Stimulated activated CD8-positive, alpha-beta memory T cell treated with anti-CD3 and anti-CD28 coated beads, Interleukin-12 subunit alpha, Interleukin-12 subunit beta, amount 100 ng/mL, for 24 hours (primary cell): Measurements from ENCODE around the gene NCLN.
"Not testable (repeated sequence)": the region's sequence is repeated elsewhere in the genome, so short reads cannot be mapped to it uniquely, and the experiment has no call there.

Source experiments
- DNase-seq: peaks from one replicate; pipeline ENCODE4 v3.0.0-alpha.2; 2020; ENCODE audit errors: extremely low read depth

NCLN gene

DNA sequence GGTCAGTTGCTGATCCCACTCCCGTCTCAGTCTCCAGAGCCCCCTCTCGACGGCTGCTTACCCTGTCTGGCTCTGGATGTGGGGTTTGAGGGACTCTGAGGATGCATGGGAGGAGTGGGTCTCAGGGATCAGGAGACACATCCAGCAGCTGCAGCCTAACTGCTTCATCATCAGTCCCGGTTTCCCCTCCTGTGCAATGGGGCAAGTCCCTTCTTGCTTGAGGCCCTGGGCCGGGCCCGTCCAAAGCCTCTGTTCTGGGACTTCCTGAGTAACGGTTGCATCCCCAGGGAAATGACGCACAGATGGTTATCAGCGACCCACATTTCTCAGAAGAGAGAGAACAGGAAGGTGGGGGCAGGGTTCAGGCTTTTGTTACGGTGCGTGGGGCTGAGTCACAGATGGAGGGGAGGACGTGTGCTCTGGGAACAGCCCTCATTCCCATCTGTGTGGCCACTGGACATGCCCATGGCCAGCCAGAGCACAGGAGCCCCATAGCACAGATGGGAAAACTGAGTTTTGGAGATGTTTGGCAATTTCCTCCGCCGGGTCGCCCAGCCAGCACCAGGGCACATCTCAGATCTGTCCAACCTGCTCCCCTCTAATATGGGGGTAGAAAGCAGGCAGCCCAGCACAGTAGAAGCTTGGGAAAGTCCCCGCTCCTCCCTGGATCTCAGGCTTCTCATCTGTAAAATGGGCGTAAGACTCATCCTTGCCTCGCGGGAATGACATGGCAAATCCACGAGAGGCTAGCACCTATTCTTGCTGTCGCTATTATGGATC, 30.6 kb upstream of the NCLN start:
- peak; percentile 67 for DNase-seq

- no peak for DNase-seq
These were observed 28.5 kb upstream of the NCLN start for GRCh38 chr19:3157096-3157845.

GRCh38 chr19:3159565-3159964, 26.2 kb upstream of the NCLN start:
- DNase-seq = no peak

- no peak for DNase-seq
These were observed 25.5 kb upstream of the NCLN start for GRCh38 chr19:3160219-3160618.

DNA sequence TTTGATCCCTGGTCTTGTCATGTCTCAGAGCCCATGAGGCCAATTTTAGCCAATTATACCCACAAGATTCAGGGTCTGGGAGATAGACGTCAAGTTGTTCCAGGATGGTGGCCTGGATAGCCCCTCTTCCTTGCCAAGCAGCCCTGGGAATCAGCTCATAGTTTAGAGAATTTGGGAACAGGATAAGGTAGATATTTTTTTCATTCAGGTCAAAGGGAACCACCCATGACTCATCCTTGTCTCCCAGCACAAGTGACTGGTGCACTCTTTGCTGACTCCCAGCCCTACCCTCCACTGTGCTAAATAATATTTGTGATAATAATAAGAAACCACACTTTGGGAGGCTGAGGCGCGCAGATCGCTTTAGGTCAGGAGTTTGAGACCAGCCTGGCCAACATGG, 24.3 kb upstream of the NCLN start:
- no peak for DNase-seq

- DNase-seq = no peak
These were observed 23.1 kb upstream of the NCLN start for GRCh38 chr19:3162418-3163229.

DNA sequence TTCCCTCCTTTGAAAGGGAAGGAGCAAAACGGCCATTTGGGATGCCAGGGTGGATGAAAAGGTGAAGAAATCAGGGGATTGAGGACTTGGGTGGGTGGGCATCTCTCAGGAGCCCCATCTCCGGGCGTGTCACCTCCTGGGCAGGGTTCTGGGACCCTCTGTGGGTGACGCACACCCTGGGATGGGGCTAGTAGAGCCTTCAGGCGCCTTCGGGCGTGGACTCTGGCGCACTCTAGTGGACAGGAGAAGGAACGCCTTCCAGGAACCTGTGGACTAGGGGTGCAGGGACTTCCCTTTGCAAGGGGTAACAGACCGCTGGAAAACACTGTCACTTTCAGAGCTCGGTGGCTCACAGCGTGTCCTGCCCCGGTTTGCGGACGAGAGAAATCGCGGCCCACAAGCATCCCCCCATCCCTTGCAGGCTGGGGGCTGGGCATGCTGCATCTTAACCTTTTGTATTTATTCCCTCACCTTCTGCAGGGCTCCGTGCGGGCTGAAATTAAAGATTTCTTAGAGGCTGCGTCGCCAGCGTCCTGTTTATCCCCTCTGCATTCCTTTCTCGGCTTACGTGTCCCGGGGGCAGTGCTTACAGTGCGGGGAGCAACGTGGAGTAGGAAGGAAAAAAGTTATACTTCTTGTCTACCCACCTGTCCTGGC, 22.4 kb upstream of the NCLN start:
- no peak for DNase-seq

DNA sequence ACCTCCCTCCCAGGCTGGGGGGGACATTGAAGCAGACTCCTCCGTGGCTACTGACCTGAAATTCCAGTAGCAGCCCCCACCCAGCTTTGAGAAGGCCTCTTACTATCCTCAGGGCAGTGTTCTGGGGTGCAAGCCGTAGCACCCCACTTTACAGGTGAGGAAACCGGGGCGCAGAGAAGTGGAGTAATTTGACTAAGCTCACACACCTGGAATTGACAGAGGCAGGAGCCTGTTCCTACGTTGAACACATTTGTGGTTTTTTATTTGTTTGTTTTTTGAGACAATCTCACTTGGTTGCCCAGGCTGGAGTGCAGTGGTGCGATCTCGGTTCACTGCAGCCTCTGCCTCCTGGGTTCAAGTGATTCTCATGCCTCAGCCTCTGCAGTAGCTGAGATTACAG, 21.8 kb upstream of the NCLN start:
- DNase-seq = no peak

- no peak for DNase-seq
These were observed 18.0 kb upstream of the NCLN start for GRCh38 chr19:3167533-3168272.

DNA sequence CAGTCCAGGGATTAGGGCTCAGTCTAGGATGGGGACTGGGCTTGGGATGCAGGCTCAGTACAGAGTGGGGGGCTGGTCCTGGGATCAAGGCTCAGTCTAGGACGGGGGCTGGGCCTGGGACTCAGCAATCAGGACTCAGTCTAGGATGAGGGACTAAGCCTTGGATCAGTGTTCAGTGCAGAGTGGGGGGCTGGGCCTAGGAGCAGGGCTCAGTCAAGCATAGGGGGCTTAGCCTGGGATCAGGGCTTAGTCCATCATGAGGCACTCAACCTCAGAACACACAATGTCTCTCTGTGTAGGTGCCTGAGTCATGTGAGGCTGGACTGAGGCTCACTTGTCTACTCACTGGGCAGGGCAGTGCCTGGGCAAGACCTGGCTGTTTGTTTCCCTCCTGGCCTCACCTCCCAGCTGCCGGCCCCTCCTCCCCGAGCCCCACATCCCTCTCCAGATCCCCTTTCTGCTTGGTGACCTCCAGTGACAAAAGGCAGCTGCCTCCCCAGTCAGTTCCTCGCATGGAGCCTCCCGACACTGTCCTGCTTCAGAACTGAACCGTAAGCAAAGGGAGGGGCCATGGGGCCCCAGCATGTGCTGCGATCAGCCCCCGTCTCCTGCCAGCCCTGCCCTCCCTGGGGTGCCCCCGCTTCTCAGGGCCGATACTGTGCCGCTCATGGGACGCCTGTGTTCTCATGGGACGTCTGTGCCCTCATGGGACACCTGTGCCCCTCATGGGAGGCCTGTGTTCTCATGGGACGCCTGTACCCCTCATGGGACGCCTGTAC, 13.6 kb upstream of the NCLN start:
- no peak for DNase-seq

DNA sequence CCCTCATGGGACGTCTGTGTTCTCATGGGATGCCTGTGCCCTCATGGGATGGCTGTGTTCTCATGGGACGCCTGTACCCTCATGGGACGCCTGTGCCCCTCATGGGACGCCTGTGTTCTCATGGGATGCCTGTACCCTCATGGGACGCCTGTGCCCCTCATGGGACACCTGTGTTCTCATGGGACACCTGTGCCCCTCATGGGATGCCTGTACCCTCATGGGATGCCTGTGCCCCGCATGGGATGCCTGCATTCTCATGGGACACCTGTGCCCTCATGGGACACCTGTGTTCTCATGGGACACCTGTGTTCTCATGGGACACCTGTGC, 13.1 kb upstream of the NCLN start:
- not testable (repeated sequence) for DNase-seq

DNA sequence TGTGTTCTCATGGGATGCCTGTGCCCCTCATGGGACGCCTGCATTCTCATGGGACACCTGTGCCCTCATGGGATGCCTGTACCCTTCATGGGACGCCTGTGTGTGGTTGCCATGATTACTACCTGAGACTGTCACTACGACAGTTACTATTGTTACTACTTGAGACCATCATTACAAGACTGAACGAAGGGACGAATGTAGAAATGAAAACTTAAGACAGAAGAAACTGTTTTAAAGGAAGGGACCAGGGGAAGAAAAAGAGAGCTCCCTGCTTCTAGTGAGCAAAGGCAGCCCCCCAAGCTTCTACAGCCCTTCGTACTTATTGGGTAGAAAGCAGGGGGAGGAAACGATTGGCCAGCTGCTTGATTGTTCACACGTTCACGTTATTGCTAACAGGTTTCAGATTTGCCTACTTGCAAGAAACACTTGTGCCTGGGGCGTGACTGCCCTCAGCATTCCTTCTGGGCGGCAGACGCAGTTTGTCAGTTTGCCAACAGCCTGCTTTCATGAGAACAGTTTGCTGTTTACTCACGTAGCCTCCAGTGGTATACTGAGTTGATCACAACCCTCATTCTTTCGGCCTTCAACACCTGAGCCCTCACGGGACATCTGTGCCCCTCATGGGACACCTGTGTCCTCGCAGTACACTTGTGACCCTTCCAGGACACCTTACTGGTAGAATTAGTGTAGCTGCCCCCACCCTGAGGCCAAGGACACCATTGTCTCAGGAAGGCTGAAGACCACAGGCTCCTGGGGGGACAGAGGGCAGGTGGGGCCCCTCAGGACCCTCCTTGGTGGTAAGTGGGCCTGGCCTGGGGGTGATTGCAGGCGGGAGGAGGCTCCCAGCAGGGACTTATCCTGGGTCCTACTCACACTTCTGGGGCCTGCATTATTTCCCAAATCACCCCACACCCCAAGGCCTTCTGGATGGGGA, 9.7 kb upstream of the NCLN start:
- DNase-seq = no peak

DNA sequence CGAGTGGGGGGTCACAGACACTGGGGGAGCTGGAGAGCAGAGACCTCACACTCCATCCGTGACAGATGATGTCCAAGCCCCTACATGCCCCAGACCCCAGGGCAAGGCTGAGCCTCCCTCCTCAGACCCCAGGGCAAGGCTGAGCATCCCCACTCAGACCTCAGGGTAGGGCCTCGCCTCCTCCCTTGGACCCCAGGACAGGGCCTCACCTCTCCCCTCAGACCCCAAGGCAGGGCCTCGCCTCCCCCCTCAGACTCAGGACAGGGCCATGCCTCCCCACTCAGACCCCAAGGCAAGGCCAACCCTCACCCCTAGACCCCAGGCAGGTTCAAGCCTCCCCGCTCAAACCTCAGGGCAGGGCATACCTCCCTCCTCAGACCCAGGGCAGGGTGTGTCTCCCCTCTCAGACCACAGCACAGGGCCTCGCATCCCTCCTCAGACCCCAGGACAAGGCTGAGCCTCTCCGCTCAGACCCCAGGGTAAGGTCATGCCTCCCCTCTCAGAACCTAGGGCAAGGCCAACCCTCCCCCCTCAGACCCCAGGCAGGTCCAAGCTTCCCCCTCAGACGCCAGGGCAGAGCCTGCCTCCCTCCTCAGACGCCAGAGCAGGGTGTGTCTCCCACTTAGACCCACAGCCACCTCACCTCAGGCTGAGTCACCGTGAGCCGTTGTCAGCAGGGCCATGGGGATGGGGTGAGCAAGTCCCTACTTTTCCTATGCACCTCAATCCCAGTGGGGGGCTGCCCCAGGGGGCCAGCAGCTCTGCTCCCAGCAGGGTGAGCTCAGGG, 8.8 kb upstream of the NCLN start:
- DNase-seq = no peak

- DNase-seq = peak; percentile 31
These were observed 7.3 kb upstream of the NCLN start, which contains the start of gene S1PR4 for GRCh38 chr19:3178377-3178972. TSS of gene S1PR4 (plus strand) at chr19:3178769. CDS start at chr19:3178793, 24 bp downstream.

DNA sequence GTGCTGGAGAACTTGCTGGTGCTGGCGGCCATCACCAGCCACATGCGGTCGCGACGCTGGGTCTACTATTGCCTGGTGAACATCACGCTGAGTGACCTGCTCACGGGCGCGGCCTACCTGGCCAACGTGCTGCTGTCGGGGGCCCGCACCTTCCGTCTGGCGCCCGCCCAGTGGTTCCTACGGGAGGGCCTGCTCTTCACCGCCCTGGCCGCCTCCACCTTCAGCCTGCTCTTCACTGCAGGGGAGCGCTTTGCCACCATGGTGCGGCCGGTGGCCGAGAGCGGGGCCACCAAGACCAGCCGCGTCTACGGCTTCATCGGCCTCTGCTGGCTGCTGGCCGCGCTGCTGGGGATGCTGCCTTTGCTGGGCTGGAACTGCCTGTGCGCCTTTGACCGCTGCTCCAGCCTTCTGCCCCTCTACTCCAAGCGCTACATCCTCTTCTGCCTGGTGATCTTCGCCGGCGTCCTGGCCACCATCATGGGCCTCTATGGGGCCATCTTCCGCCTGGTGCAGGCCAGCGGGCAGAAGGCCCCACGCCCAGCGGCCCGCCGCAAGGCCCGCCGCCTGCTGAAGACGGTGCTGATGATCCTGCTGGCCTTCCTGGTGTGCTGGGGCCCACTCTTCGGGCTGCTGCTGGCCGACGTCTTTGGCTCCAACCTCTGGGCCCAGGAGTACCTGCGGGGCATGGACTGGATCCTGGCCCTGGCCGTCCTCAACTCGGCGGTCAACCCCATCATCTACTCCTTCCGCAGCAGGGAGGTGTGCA, 6.6 kb upstream of the NCLN start:
- no peak for DNase-seq

DNA sequence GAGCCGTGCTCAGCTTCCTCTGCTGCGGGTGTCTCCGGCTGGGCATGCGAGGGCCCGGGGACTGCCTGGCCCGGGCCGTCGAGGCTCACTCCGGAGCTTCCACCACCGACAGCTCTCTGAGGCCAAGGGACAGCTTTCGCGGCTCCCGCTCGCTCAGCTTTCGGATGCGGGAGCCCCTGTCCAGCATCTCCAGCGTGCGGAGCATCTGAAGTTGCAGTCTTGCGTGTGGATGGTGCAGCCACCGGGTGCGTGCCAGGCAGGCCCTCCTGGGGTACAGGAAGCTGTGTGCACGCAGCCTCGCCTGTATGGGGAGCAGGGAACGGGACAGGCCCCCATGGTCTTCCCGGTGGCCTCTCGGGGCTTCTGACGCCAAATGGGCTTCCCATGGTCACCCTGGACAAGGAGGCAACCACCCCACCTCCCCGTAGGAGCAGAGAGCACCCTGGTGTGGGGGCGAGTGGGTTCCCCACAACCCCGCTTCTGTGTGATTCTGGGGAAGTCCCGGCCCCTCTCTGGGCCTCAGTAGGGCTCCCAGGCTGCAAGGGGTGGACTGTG, 5.9 kb upstream of the NCLN start:
- DNase-seq = no peak
